ENCODE measurements around the gene KTN1.

The KTN1 gene

DNA sequence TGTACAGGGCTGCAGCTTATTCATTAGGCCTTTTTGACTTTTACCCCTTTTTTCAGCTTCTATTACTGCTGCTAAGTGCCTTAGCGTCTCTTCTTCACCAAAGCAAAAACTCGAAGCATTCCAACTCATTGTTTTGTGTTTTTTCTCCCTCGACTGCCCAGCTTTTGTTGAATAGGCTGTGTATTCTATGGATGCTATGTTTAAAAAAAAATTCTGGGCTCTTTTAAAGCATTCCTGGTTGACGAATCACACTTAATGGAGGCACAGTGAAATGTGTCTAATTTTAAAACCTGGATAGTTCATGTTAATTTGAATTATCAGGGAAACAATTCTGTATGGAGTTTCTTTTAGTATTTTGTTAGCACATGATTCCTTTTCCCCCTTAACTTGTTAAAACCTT is 29.7 kb downstream of the KTN1 start:
- H3K27ac ChIP-seq: peak overlapping the region; percentile 15; the same call in 1 of the 2 replicates
- H3K4me3 ChIP-seq: no peak overlapping the region
- no peak overlapping the region for H3K9ac ChIP-seq (ENCODE audit: insufficient read length)
- TF ChIP-seq POLR2AphosphoS5 (IDR thresholded peaks at IDR 0.05; ENCODE audit: borderline replicate concordance, low read depth, low read length) (no peak), FOXP2 (optimal IDR thresholded peaks at IDR 0.05; ENCODE audit: control extremely low read depth, extremely low read length, insufficient read depth) (no peak), EZH2 (IDR thresholded peaks at IDR 0.05) (no peak)
- no peak for DNase-seq (ENCODE audit: low read depth, low spot score)
- H3K36me3 ChIP-seq (ENCODE audit: insufficient read depth, low read length): peaks cover 16% of the 10 kb centered on the region
- H3K9me3 ChIP-seq (ENCODE audit: low read depth, low read length): no peaks in the 10 kb centered on the region

DNA sequence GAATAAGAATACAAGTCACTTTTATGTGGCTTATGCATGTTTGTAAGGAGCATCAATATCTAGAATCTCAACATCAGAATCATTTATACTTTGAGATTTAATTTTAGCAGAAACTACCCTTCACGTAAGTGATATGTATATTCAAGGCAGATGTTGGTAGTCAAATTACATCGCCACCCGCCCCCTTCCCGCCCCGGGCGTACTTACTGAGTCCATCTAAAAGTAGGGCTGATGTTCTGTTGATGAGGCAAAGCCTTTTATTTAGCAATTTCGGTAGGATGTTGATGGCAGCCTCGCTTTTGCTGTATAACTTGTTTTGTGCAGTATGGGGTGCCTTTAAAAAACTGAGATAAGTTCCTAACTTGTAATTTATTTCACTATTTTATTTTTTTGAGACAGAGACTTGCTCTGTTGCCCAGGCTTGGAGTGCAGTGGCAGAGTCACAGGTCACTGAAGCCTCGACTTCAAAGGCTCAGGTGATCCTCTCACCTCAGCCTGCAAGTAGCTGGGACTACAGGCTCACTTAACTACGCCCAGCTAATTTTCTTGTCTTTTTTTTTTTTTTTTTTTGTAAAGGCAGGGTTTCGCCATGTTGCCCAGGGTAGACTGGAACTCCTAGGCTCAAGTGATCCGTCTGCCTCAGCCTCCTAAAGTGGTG is 30.8 kb downstream of the KTN1 start:
- no peak overlapping the region for H3K9ac ChIP-seq (ENCODE audit: insufficient read length)
- DNase-seq (ENCODE audit: low read depth, low spot score): no peak
- peaks cover 18% of the 10 kb centered on the region for H3K36me3 ChIP-seq (ENCODE audit: insufficient read depth, low read length)
- no peaks in the 10 kb centered on the region for H3K9me3 ChIP-seq (ENCODE audit: low read depth, low read length)
- TF ChIP-seq FOXP2 (optimal IDR thresholded peaks at IDR 0.05; ENCODE audit: control extremely low read depth, extremely low read length, insufficient read depth) (no peak), EZH2 (IDR thresholded peaks at IDR 0.05) (no peak), POLR2AphosphoS5 (IDR thresholded peaks at IDR 0.05; ENCODE audit: borderline replicate concordance, low read depth, low read length) (no peak)
- no peak overlapping the region for H3K27ac ChIP-seq
- no peak overlapping the region for H3K4me3 ChIP-seq

DNA sequence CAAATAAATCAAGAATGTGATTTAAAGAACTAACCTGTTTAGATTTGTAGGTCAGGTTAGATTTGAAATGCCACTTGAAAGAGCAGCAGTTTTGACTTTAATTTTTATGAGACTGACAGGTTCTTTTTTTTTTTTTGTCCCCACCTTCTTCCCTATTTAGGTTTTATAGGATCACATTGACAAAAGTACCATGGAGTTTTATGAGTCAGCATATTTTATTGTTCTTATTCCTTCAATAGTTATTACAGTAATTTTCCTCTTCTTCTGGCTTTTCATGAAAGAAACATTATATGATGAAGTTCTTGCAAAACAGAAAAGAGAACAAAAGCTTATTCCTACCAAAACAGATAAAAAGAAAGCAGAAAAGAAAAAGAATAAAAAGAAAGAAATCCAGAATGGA is 31.9 kb downstream of the KTN1 start:
- DNase-seq (ENCODE audit: low read depth, low spot score): no peak
- Histone ChIP-seq H3K36me3 (ENCODE audit: insufficient read depth, low read length) (peaks cover 28% of the 10 kb centered on the region), H3K9me3 (ENCODE audit: low read depth, low read length) (no peaks in the 10 kb centered on the region), H3K4me3 (no peak overlapping the region), H3K9ac (ENCODE audit: insufficient read length) (no peak overlapping the region), H3K27ac (0 out of 2 replicates have a peak overlapping the region, but pooled peaks have one; percentile 22)
- TF ChIP-seq POLR2AphosphoS5 (IDR thresholded peaks at IDR 0.05; ENCODE audit: borderline replicate concordance, low read depth, low read length): no peak
- TF ChIP-seq EZH2 (IDR thresholded peaks at IDR 0.05): no peak
- TF ChIP-seq FOXP2 (optimal IDR thresholded peaks at IDR 0.05; ENCODE audit: control extremely low read depth, extremely low read length, insufficient read depth): no peak

DNA sequence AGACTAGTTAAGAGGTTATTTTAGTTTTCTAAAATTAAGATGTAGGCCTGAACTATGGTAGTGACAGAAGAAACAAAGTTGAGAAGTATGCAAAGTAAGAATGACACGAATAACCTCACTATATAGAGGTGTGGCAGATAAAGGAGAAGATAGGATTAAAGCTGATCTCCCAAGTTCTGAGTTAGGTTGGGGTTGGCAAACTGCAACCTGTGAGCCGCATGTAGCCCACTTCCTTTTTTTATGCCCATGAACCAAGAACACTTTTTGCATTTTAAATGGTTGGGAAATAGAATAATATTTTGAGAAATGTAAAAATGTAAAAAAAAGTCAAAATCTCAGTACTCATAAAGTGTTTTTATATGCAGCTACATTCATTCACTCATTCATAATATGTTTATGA is 34.3 kb downstream of the KTN1 start:
- Histone ChIP-seq H3K9me3 (ENCODE audit: low read depth, low read length) (peaks cover 5% of the 10 kb centered on the region; the same call in 1 of the 2 replicates), H3K9ac (ENCODE audit: insufficient read length) (no peak overlapping the region), H3K27ac (no peak overlapping the region), H3K4me3 (no peak overlapping the region), H3K36me3 (ENCODE audit: insufficient read depth, low read length) (peaks cover 52% of the 10 kb centered on the region)
- no peak for DNase-seq (ENCODE audit: low read depth, low spot score)
- no peak for TF ChIP-seq EZH2 (IDR thresholded peaks at IDR 0.05)
- TF ChIP-seq POLR2AphosphoS5 (IDR thresholded peaks at IDR 0.05; ENCODE audit: borderline replicate concordance, low read depth, low read length): no peak
- no peak for TF ChIP-seq FOXP2 (optimal IDR thresholded peaks at IDR 0.05; ENCODE audit: control extremely low read depth, extremely low read length, insufficient read depth)

DNA sequence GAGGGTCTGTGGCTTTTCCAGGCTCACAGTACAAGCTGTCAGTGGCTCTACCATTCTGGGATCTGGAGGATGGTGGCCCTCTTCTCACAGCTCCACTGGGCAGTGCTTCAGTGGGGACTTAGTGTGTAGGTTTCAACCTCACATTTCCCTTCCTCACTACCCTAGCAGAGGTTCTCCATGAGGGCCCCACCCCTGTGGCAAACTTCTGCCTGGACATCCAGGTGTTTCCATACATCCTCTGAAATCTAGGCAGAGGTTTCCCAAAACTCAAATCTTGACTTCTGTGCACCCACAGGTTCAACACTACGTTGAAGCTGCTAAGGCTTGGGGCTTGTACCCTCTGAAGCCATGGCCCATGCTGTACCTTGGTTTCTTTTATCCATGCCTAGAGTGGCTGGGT is 40.3 kb downstream of the KTN1 start:
- H3K4me3 ChIP-seq: no peak overlapping the region
- DNase-seq (ENCODE audit: low read depth, low spot score): no peak
- peaks cover 77% of the 10 kb centered on the region for H3K36me3 ChIP-seq (ENCODE audit: insufficient read depth, low read length)
- TF ChIP-seq POLR2AphosphoS5 (IDR thresholded peaks at IDR 0.05; ENCODE audit: borderline replicate concordance, low read depth, low read length): no peak
- TF ChIP-seq EZH2 (IDR thresholded peaks at IDR 0.05): no peak
- no peak for TF ChIP-seq FOXP2 (optimal IDR thresholded peaks at IDR 0.05; ENCODE audit: control extremely low read depth, extremely low read length, insufficient read depth)
- peaks cover 14% of the 10 kb centered on the region; the same call in 1 of the 2 replicates for H3K9me3 ChIP-seq (ENCODE audit: low read depth, low read length)
- no peak overlapping the region for H3K27ac ChIP-seq
- no peak overlapping the region for H3K9ac ChIP-seq (ENCODE audit: insufficient read length)

DNA sequence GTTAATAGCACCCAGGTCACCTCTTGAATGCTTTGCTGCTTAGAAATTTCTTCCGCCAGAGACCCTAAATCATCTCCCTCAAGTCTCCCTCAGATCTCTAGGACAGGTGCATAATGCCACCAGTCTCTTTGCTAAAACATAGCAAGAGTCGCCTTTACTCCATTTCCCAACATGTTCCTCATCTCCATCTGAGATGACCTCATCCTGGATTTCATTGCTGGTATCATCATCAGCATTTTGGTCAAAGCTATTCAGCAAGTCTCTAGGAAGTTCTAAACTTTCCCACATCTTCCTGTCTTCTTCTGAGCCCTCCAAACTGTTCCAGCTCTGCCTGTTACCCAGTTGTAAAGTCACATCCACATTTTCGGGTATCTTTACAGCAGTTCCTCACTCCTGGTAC is 41.0 kb downstream of the KTN1 start:
- H3K27ac ChIP-seq: no peak overlapping the region
- DNase-seq (ENCODE audit: low read depth, low spot score): no peak
- no peak overlapping the region for H3K4me3 ChIP-seq
- peaks cover 14% of the 10 kb centered on the region; the same call in 1 of the 2 replicates for H3K9me3 ChIP-seq (ENCODE audit: low read depth, low read length)
- no peak overlapping the region for H3K9ac ChIP-seq (ENCODE audit: insufficient read length)
- H3K36me3 ChIP-seq (ENCODE audit: insufficient read depth, low read length): peaks cover 72% of the 10 kb centered on the region
- no peak for TF ChIP-seq EZH2 (IDR thresholded peaks at IDR 0.05)
- TF ChIP-seq FOXP2 (optimal IDR thresholded peaks at IDR 0.05; ENCODE audit: control extremely low read depth, extremely low read length, insufficient read depth): no peak
- TF ChIP-seq POLR2AphosphoS5 (IDR thresholded peaks at IDR 0.05; ENCODE audit: borderline replicate concordance, low read depth, low read length): no peak

DNA sequence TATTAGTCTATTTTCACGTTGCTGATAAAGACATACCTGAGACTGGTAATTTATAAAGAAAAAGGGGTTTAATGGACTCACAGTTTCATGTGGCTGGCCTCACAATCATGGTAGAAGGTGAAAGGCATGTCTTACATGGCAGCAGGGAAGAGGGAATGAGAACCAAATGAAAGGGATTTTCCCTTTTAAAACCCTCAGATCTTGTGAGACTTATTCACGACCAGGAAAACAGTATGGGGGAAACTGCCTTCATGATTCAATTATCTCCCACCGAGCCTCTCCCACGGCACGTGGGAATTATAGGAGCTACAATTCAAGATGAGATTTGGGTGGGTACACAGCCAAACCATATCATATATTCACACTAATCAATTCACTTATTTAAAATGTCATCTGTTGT is 41.4 kb downstream of the KTN1 start:
- peaks cover 71% of the 10 kb centered on the region for H3K36me3 ChIP-seq (ENCODE audit: insufficient read depth, low read length)
- no peak overlapping the region for H3K9ac ChIP-seq (ENCODE audit: insufficient read length)
- no peak for DNase-seq (ENCODE audit: low read depth, low spot score)
- peaks cover 14% of the 10 kb centered on the region; the same call in 1 of the 2 replicates for H3K9me3 ChIP-seq (ENCODE audit: low read depth, low read length)
- TF ChIP-seq POLR2AphosphoS5 (IDR thresholded peaks at IDR 0.05; ENCODE audit: borderline replicate concordance, low read depth, low read length) (no peak), FOXP2 (optimal IDR thresholded peaks at IDR 0.05; ENCODE audit: control extremely low read depth, extremely low read length, insufficient read depth) (no peak), EZH2 (IDR thresholded peaks at IDR 0.05) (no peak)
- H3K4me3 ChIP-seq: no peak overlapping the region
- H3K27ac ChIP-seq: no peak overlapping the region

DNA sequence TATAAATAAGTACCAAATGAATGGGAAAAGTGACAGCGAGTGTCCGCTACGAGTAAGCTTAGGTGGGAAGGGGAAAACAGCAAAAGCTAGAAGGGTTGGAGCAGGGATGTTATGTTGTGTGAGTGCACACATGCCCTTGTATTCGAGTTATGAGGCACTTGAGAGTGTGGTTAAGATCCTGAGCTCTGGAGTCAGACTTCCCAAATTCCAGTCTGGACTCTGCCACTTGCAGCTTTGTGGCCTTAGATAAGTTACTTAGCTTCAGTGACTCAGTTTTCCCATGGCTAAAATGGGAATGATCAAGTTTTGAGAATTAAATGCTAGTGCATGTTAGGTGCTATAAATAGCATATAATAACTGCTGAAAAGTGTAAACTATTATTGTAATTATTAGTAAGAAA is 44.9 kb downstream of the KTN1 start:
- H3K4me3 ChIP-seq: no peak overlapping the region
- TF ChIP-seq EZH2 (IDR thresholded peaks at IDR 0.05): no peak
- no peak for TF ChIP-seq POLR2AphosphoS5 (IDR thresholded peaks at IDR 0.05; ENCODE audit: borderline replicate concordance, low read depth, low read length)
- no peak for TF ChIP-seq FOXP2 (optimal IDR thresholded peaks at IDR 0.05; ENCODE audit: control extremely low read depth, extremely low read length, insufficient read depth)
- DNase-seq (ENCODE audit: low read depth, low spot score): no peak
- peaks cover 65% of the 10 kb centered on the region for H3K36me3 ChIP-seq (ENCODE audit: insufficient read depth, low read length)
- no peak overlapping the region for H3K9ac ChIP-seq (ENCODE audit: insufficient read length)
- H3K27ac ChIP-seq: no peak overlapping the region
- peaks cover 6% of the 10 kb centered on the region; the same call in 1 of the 2 replicates for H3K9me3 ChIP-seq (ENCODE audit: low read depth, low read length)
